ENCODE results near the gene NPHP4. TPM values are rescaled to one million over a fixed set of nuclear protein-coding genes. Genes with fewer than 3 reads are reported as not detected.

The NPHP4 gene
- total RNA-seq, 1 donor from 2014 or later = 3.7 TPM

DNA sequence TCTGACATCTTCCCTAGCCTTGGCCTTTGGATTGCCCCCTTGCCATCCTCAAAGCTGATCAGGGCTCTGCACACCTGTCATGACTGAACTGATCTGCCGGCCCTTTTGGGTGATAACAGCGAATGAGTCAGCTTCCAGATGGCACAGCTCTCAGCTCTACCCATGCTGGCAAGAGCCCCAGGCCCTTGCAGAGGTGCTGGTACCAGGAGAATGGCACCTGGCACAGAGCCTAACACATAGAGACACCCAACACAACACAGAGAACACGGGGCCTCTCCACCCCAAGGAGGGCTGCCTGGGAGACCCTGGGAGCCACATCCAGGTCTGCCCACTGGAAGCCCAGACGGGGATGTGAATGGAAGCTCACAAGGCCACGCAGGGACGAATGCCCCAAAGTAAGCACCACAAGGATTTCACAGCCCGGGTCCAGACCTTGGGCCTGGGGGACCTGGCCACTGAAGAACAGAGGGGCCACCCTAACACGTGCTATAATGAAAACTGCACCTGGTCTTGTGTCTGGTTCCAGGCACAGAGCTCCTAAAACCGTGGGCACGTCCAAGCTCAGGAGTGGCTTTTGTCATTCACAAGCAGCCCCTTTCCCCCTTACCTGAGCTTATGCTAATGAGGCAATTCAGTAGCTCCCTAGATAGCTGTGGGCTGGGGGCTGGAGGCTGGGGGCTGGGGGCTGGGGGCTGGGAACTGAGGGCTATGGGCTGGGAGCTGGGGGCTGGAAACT, 160.5 kb downstream of the NPHP4 start:
- Histone ChIP-seq H3K27me3 (ENCODE audit: low read depth) (peaks cover 90% of the 10 kb centered on the region), H3K36me3 (no peaks in the 10 kb centered on the region), H3K4me3 (no peak overlapping the region), H3K27ac (replicated peaks) (no peak overlapping the region), H3K4me1 (no peaks in the 10 kb centered on the region), H3K9me3 (replicated peaks) (no peaks in the 10 kb centered on the region)
- TF ChIP-seq, protein P1, sequence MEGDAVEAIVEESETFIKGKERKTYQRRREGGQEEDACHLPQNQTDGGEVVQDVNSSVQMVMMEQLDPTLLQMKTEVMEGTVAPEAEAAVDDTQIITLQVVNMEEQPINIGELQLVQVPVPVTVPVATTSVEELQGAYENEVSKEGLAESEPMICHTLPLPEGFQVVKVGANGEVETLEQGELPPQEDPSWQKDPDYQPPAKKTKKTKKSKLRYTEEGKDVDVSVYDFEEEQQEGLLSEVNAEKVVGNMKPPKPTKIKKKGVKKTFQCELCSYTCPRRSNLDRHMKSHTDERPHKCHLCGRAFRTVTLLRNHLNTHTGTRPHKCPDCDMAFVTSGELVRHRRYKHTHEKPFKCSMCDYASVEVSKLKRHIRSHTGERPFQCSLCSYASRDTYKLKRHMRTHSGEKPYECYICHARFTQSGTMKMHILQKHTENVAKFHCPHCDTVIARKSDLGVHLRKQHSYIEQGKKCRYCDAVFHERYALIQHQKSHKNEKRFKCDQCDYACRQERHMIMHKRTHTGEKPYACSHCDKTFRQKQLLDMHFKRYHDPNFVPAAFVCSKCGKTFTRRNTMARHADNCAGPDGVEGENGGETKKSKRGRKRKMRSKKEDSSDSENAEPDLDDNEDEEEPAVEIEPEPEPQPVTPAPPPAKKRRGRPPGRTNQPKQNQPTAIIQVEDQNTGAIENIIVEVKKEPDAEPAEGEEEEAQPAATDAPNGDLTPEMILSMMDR (IDR thresholded peaks at IDR 0.05; ENCODE audit: borderline replicate concordance) = no peak
- intact Hi-C loops (cut with micrococcal nuclease) = no loop called here
- no peak for DNase-seq

DNA sequence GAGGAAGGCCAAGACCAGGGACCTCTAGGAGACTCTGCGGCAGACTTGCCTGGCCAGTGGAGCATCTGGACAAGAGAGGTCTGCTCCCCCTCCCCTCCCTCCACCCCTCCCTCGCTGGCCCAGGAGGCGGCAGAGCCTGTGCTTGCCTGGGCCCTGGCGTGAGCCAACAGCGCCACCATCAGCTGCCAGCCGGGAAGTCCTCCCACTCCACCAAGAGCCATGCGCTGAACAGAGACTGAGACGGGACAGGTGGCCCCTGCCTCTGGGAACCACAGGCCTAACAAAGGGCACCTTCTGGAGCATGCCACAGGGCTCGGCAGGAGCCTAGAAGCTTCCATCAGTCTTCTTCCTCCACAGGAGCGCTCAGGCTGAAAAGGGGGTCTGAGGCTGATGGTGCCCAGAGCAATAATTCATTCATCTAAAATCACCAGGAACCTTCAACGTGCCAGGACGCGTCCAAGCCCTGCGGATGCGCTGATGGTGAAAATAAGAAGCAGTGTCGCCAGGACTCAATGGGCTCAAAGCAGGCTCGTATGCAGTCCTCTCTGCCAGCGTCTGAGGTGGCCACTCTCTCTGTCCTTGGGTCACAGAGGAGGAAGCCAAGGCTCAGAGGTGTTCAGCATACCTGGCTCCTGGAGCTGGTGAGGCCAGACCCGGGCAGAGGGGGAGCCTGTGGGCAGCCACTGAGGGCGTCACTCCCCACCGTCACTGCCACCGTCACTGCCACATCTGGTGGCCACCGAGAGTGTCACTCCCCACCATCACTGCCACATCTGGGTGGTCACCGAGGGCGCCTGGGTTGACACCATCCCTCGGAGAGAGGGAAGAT, 161.2 kb downstream of the NPHP4 start:
- no peaks in the 10 kb centered on the region for H3K4me1 ChIP-seq
- intact Hi-C loops (cut with micrococcal nuclease) = no loop called here
- TF ChIP-seq, protein P1 (IDR thresholded peaks at IDR 0.05; ENCODE audit: borderline replicate concordance) = no peak
- no peak overlapping the region for H3K27ac ChIP-seq (replicated peaks)
- no peaks in the 10 kb centered on the region for H3K9me3 ChIP-seq (replicated peaks)
- no peaks in the 10 kb centered on the region for H3K36me3 ChIP-seq
- no peak for DNase-seq
- peaks cover 82% of the 10 kb centered on the region for H3K27me3 ChIP-seq (ENCODE audit: low read depth)
- H3K4me3 ChIP-seq = no peak overlapping the region

DNA sequence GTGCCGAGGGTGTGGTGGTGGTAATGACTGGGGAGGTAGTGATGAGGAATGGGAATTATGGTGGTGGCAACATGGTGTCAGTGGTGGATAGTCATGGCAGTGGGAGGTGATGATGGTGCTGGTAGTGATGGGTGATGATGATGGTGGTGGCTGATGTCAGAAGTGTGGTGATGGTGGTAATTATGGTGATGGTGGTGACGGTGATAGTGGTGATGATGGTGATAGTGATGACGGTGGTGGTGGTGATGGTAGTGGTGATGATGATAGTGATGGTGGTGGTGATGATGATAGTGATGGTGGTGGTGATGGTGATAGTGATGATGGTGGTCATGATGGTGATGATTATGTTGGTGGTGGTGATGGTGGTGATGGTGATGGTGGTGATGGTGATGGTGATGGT, 162.8 kb downstream of the NPHP4 start:
- Histone ChIP-seq H3K27ac (replicated peaks) (no peak overlapping the region), H3K9me3 (replicated peaks) (no peaks in the 10 kb centered on the region), H3K4me1 (no peaks in the 10 kb centered on the region), H3K27me3 (ENCODE audit: low read depth) (peaks cover 66% of the 10 kb centered on the region), H3K4me3 (no peak overlapping the region), H3K36me3 (no peaks in the 10 kb centered on the region)
- DNase-seq = no peak
- intact Hi-C loops (cut with micrococcal nuclease) = no loop called here
- TF ChIP-seq, protein P1 (IDR thresholded peaks at IDR 0.05; ENCODE audit: borderline replicate concordance) = no peak

DNA sequence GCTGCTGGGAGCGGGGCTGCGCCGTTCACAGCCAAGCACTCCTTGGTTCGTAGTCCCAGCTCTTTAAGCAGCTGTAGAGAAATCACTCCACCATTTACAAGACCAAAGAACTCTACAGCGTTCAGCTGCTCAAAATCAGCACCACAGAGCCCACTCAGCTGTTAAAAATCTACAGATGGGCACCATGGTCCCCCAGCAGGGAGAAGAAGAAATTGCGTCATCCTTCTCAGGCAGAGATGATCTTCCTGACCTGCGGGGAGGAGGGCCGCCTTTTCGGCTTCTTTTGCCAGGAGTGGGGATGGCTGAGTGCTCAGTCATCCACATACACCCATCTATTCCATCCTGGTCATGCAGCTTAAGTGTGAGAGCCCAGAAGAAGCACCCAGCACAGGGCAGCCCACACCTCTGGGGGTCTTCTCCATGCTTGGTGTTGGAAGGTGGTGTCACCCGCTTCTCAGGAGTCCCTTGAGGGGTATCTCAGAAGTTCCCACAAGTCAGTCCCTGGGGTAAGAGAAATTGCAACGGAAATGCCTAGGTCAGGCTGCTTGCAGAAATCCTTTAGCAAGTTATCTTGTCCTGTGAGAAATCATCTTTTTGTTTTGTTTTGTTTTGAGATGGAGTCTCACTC, 163.8 kb downstream of the NPHP4 start:
- Histone ChIP-seq H3K36me3 (no peaks in the 10 kb centered on the region), H3K9me3 (replicated peaks) (peaks cover 4% of the 10 kb centered on the region), H3K27me3 (ENCODE audit: low read depth) (peaks cover 61% of the 10 kb centered on the region), H3K27ac (replicated peaks) (no peak overlapping the region), H3K4me3 (no peak overlapping the region), H3K4me1 (no peaks in the 10 kb centered on the region)
- intact Hi-C loops (cut with micrococcal nuclease) = no loop called here
- TF ChIP-seq, protein P1 (IDR thresholded peaks at IDR 0.05; ENCODE audit: borderline replicate concordance) = no peak
- DNase-seq = no peak

DNA sequence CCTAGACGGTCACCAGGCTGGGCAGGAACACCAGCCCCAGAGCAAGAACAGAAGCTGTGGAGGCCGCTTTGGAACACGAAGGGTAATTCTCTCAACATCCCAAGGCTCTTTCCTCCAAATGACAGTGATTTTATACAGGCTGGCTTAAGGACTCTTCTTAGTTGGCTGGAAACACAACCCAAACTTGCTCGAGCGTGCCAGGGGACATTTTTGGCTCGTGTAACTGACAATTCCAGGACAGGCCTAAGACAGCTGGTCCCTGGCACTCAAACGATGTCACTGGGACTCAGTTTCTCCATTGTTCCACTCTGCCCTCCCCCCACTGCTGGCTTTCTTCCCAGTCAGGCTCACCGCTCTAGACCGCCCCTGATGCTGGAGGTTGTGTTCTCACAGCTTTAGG, 164.7 kb downstream of the NPHP4 start:
- Histone ChIP-seq H3K27ac (replicated peaks) (no peak overlapping the region), H3K9me3 (replicated peaks) (peaks cover 4% of the 10 kb centered on the region), H3K27me3 (ENCODE audit: low read depth) (peaks cover 61% of the 10 kb centered on the region), H3K4me1 (no peaks in the 10 kb centered on the region), H3K36me3 (no peaks in the 10 kb centered on the region), H3K4me3 (no peak overlapping the region)
- no peak for DNase-seq
- TF ChIP-seq, protein P1 (IDR thresholded peaks at IDR 0.05; ENCODE audit: borderline replicate concordance) = no peak
- intact Hi-C loops (cut with micrococcal nuclease) = no loop called here

Measured in left ventricle myocardium inferior (tissue), 1 donor.